ENCODE data around the gene PRELP. TPM values are rescaled to one million over a fixed set of nuclear protein-coding genes. Genes with fewer than 3 reads are reported as not detected.
"Not testable (repeated sequence)": the region's sequence is repeated elsewhere in the genome, so short reads cannot be mapped to it uniquely, and the experiment has no call there.

The PRELP gene
- total RNA-seq, 4 donors from 2014 or later = 67.3 to 115 (median 83.2) TPM

GRCh38 chr1:203447151-203447550, 28.5 kb upstream of the PRELP start:
- no peak for DNase-seq (ENCODE audit: low spot score)
- TF ChIP-seq, protein P1, sequence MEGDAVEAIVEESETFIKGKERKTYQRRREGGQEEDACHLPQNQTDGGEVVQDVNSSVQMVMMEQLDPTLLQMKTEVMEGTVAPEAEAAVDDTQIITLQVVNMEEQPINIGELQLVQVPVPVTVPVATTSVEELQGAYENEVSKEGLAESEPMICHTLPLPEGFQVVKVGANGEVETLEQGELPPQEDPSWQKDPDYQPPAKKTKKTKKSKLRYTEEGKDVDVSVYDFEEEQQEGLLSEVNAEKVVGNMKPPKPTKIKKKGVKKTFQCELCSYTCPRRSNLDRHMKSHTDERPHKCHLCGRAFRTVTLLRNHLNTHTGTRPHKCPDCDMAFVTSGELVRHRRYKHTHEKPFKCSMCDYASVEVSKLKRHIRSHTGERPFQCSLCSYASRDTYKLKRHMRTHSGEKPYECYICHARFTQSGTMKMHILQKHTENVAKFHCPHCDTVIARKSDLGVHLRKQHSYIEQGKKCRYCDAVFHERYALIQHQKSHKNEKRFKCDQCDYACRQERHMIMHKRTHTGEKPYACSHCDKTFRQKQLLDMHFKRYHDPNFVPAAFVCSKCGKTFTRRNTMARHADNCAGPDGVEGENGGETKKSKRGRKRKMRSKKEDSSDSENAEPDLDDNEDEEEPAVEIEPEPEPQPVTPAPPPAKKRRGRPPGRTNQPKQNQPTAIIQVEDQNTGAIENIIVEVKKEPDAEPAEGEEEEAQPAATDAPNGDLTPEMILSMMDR (IDR thresholded peaks at IDR 0.05) = no peak
- ATAC-seq (ENCODE audit: low FRiP score) = no peak

DNA sequence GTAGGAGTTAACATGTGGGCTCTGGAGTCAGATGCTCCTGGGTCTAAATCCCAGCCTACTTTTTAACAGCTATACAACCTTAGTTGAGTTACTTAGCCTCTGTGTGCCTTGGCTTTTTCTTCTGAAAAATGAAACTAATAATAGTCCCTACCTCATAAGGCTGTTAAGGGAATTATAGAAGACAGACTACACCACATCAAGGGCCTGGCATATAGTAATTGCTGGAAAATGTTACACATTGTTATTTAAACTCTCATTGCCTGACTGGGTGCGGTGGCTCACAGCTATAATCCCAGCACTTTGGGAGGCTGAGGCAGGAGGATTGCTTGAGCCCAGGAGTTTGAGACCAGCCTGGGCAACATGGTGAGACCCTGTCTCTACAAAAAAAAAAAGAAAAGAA, 28.0 kb upstream of the PRELP start:
- ATAC-seq (ENCODE audit: low FRiP score); DNase-seq (ENCODE audit: low spot score): not testable (repeated sequence)

DNA sequence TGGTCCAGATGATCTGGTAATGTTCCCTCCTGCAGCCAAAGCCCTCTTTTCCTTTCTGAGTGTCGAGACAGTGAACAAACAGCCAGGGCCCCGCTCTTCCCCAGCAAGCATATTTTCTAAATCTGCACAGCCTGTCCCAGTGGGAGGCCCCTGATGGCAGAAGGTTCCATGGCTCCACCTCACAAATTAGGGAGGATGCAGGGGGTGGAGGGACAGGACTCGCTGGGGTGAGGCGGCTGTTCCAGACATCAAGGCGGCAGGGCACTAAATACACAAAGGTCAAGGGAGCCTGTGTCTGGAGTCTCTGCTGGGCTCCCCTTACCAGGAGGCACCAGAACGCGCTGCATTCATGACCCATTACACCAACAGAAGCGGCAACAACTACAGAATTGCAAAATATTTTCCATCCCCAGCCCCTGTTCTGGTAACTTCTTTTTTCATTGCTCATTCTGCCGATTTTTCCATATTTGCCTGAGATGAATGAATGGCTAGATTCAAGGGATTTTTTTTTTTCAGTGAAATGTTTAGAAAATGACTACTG, 27.0 kb upstream of the PRELP start:
- TF ChIP-seq, protein P1 (IDR thresholded peaks at IDR 0.05) = no peak
- no peak for DNase-seq (ENCODE audit: low spot score)
- peak; percentile 42 for ATAC-seq (ENCODE audit: low FRiP score)

GRCh38 chr1:203450001-203450400, 25.6 kb upstream of the PRELP start:
- TF ChIP-seq, protein P1 (IDR thresholded peaks at IDR 0.05) = no peak
- DNase-seq (ENCODE audit: low spot score) (no peak), ATAC-seq (ENCODE audit: low FRiP score) (no peak)

DNA sequence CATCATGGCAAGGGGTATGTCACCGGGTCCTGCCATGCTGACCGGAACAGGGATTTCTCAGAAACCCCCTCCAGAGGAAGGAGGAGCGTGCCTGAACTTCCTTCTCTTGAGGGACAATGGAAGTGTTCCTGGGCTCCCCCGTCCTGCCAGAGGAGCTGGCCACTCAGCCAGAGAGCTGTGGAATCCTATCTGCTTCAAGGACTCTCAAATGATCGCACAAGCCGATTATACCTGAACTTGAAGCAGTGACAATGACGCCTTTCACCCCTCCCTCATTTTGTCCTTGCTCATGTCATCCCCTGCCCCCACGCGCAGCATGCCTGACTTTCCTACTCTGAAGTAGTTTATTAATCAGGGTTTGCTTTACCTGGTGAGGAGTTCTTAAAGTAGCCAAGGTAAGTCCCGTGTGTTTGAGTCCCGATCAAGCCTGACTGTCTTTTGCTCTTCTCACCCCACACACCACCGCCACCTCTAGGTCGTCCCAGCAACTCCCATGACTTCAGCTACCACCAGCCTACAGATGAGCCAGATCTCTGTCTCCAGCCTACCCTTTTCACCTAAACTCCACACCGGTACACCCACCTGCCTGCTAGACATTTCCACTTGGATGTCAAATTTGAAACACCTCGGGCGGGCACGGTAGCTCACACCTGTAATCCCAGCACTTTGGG, 25.0 kb upstream of the PRELP start:
- DNase-seq (ENCODE audit: low spot score) = no peak
- TF ChIP-seq, protein P1 (IDR thresholded peaks at IDR 0.05) = no peak
- no peak for ATAC-seq (ENCODE audit: low FRiP score)

- DNase-seq (ENCODE audit: low spot score) = no peak
- ATAC-seq (ENCODE audit: low FRiP score) = no peak
- TF ChIP-seq, protein P1 (IDR thresholded peaks at IDR 0.05) = no peak
Observed at GRCh38 chr1:203451836-203452784, 23.5 kb upstream of the PRELP start.

DNA sequence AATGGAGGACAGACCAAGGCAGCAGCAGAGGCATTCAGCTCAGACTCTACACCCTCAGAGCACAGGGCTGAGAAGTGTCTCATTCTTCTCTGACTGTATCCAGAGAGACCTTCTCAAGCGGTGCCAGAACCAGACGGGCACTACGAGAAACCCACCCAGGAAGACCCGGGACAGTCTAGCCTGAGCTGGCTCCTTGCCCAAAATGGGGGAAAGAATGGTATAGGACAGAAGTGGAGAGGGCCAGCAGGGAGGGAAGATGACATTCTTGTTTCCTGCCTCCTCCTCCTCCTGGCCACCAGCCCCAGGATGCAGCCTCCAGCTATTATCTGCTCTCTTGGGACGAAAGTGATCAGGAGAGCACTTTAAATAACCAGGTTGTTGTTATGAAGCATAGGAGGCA, 22.6 kb upstream of the PRELP start:
- ATAC-seq (ENCODE audit: low FRiP score) = no peak
- no peak for DNase-seq (ENCODE audit: low spot score)

More for the DNA sequence above, 22.6 kb upstream of the PRELP start:
- TF ChIP-seq, protein P1 (IDR thresholded peaks at IDR 0.05) = no peak

Measured in omental fat pad (tissue), 4 donors.